Neuronal stem cell (in vitro differentiated cells): ENCODE measurements around the gene GMDS.
A peak's percentile ranks its signal among the peaks of the same experiment; 100 is the strongest.

Experiments
- DNase-seq: peaks from one replicate; pipeline ENCODE4 v3.0.0-alpha.2; 2013; ENCODE audit warnings: low spot score
- H2AFZ ChIP-seq: one replicate; pipeline ENCODE4 v1.6.1; 2013; ENCODE audit warnings: mild to moderate bottlenecking, low read length, inconsistent platforms
- H2AK5ac ChIP-seq: 2 replicates; pipeline ENCODE4 v1.6.1; 2013; ENCODE audit warnings: low read depth, mild to moderate bottlenecking, inconsistent platforms, low read length, moderate library complexity, mixed read lengths
- H2BK120ac ChIP-seq: 2 replicates; pipeline ENCODE4 v1.6.1; 2013; ENCODE audit warnings: low read depth, mild to moderate bottlenecking, inconsistent platforms, low read length, moderate library complexity, mixed read lengths
- H2BK12ac ChIP-seq: one replicate; pipeline ENCODE4 v1.6.1; 2013; ENCODE audit warnings: low read length, inconsistent platforms
- H2BK15ac ChIP-seq: 2 replicates; pipeline ENCODE4 v1.6.1; 2013; ENCODE audit warnings: mild to moderate bottlenecking, low read length, inconsistent platforms, mixed read lengths
- H2BK5ac ChIP-seq: one replicate; pipeline ENCODE4 v1.6.1; 2013; ENCODE audit warnings: inconsistent platforms, mild to moderate bottlenecking, low read length, moderate library complexity
- H3K14ac ChIP-seq: one replicate; pipeline ENCODE4 v1.6.1; 2013; ENCODE audit warnings: low read length, inconsistent platforms
- H3K18ac ChIP-seq: 2 replicates; pipeline ENCODE4 v1.6.1; 2013; ENCODE audit warnings: low read length, inconsistent platforms
- H3K23ac ChIP-seq: 2 replicates; pipeline ENCODE4 v1.6.1; 2013; ENCODE audit warnings: low read depth, mild to moderate bottlenecking, mixed read lengths, low read length, inconsistent platforms; ENCODE audit not compliant: poor library complexity
- H3K27ac ChIP-seq: replicated peaks from 3 replicates; pipeline ENCODE4 v1.5.1; 2013; ENCODE audit warnings: low read length, inconsistent platforms
- H3K27me3 ChIP-seq, 3 experiments: 2 replicates each; pipeline ENCODE4 v1.6.1; 2013; ENCODE audit warnings: low read length in 3 of 3, mild to moderate bottlenecking in 2 of 3, inconsistent platforms in 1 of 3, low read depth in 1 of 3, mixed read lengths in 1 of 3, moderate library complexity in 1 of 3; ENCODE audit not compliant: control insufficient read depth in 3 of 3, insufficient read depth in 3 of 3
- H3K36me3 ChIP-seq, 2 donors: replicated peaks in 1 of 2; 2 replicates each; pipeline ENCODE4 v1.6.1; 2013; ENCODE audit warnings: low read length in 2 of 2; ENCODE audit not compliant: control insufficient read depth in 2 of 2, insufficient read depth in 2 of 2
- H3K4ac ChIP-seq: 2 replicates; pipeline ENCODE4 v1.6.1; 2013; ENCODE audit warnings: inconsistent platforms, mild to moderate bottlenecking, low read length, moderate library complexity
- H3K4me1 ChIP-seq, 2 donors: 1 replicate in 1 of 2; 2 replicates in 1 of 2; pipeline ENCODE4 v1.6.1; 2013; ENCODE audit warnings: low read length in 2 of 2, low read depth in 1 of 2; ENCODE audit not compliant: control insufficient read depth in 2 of 2, insufficient read depth in 1 of 2
- H3K4me2 ChIP-seq: one replicate; pipeline ENCODE4 v1.6.1; 2013; ENCODE audit warnings: mild to moderate bottlenecking, low read length, inconsistent platforms; ENCODE audit not compliant: insufficient read depth, poor library complexity, severe bottlenecking
- H3K4me3 ChIP-seq, 2 donors: 2 replicates each; pipeline ENCODE4 v1.5.1; 2013; ENCODE audit warnings: low read length in 2 of 2, mild to moderate bottlenecking in 2 of 2, inconsistent platforms in 1 of 2, moderate library complexity in 1 of 2
- H3K79me1 ChIP-seq: one replicate; pipeline ENCODE4 v1.6.1; 2013; ENCODE audit warnings: low read depth, mild to moderate bottlenecking, inconsistent platforms, low read length, moderate library complexity
- H3K9ac ChIP-seq: one replicate; pipeline ENCODE4 v1.6.1; 2013; ENCODE audit warnings: mild to moderate bottlenecking, low read depth, low read length, inconsistent platforms; ENCODE audit not compliant: poor library complexity
- H3K9me3 ChIP-seq, 2 donors: replicated peaks in 1 of 2; 2 replicates each; pipeline versions ENCODE3 to v1.6.1; 2013; ENCODE audit warnings: low read length in 2 of 2, mild to moderate bottlenecking in 2 of 2, inconsistent platforms in 1 of 2, low read depth in 1 of 2, mixed read lengths in 1 of 2, moderate library complexity in 1 of 2; ENCODE audit not compliant: control insufficient read depth in 2 of 2, insufficient read depth in 1 of 2
- H4K8ac ChIP-seq: one replicate; pipeline ENCODE4 v1.6.1; 2013; ENCODE audit warnings: low read depth, mild to moderate bottlenecking, inconsistent platforms, low read length, moderate library complexity
- H4K91ac ChIP-seq: one replicate; pipeline ENCODE4 v1.6.1; 2013; ENCODE audit warnings: low read length, low read depth, mild to moderate bottlenecking, inconsistent platforms; ENCODE audit not compliant: poor library complexity
- WGBS, 2 donors: extraction: QIAGEN DNeasy Blood & Tissue Kit; methylation state at CpG; one replicate each; pipeline ENCODE4 v1.1.7; 2013; ENCODE audit warnings: missing lambda C conversion rate in 2 of 2, mixed read lengths in 1 of 2; ENCODE audit not compliant: insufficient read length in 2 of 2, insufficient replicate concordance in 1 of 2; ENCODE audit errors: extremely low coverage in 2 of 2; 5-methylcytosine and 5-hydroxymethylcytosine counted together

GMDS gene

GRCh38 chr6:1611572-1612298 lies 633.7 kb downstream of the GMDS start:
- no peak for DNase-seq
- Histone ChIP-seq H3K4me2 (peak overlapping the region; percentile 52), H3K9me3 (no peaks in the 10 kb centered on the region), H2BK12ac (no peak overlapping the region), H2BK120ac (no peak overlapping the region), H2AK5ac (no peak overlapping the region), H3K14ac (peak overlapping the region; percentile 38), H3K9ac (no peak overlapping the region), H3K4me3 (peak overlapping the region in 1 of 2 donors; percentile 64), H3K4ac (no peak overlapping the region), H2BK5ac (peak overlapping the region; percentile 13), H3K79me1 (peaks cover 5% of the 10 kb centered on the region), H3K27me3 (peaks cover 57 to 87% (median 76%) of the 10 kb centered on the region in 3 experiments), H3K18ac (peak overlapping the region; percentile 27), H3K23ac (no peak overlapping the region), H4K8ac (no peak overlapping the region), H2BK15ac (no peak overlapping the region), H3K27ac (no peak overlapping the region), H3K36me3 (no peaks in the 10 kb centered on the region), H3K4me1 (peaks cover 22 to 23% of the 10 kb centered on the region in 2 donors), H2AFZ (peak overlapping the region; percentile 70), H4K91ac (no peak overlapping the region)
- WGBS, 2 donors: no CpG with 5 or more reads among the region's 71 CpGs

GRCh38 chr6:1611322-1611571 lies 634.2 kb downstream of the GMDS start:
- Histone ChIP-seq H3K4ac (no peak overlapping the region), H3K4me2 (peak overlapping the region; percentile 96), H3K27ac (no peak overlapping the region), H2AFZ (peak overlapping the region; percentile 92), H2BK15ac (no peak overlapping the region), H3K27me3 (peaks cover 57 to 87% (median 76%) of the 10 kb centered on the region in 3 experiments), H3K14ac (no peak overlapping the region), H3K18ac (peak overlapping the region; percentile 64), H4K91ac (no peak overlapping the region), H3K9ac (no peak overlapping the region), H3K4me3 (peak overlapping the region in 1 of 2 donors; percentile 64), H3K4me1 (peaks cover 26 to 27% of the 10 kb centered on the region in 2 donors), H4K8ac (no peak overlapping the region), H3K36me3 (no peaks in the 10 kb centered on the region), H2BK120ac (no peak overlapping the region), H3K9me3 (no peaks in the 10 kb centered on the region), H2BK5ac (no peak overlapping the region), H3K79me1 (peaks cover 5% of the 10 kb centered on the region), H3K23ac (no peak overlapping the region), H2AK5ac (no peak overlapping the region), H2BK12ac (no peak overlapping the region)
- no peak for DNase-seq
- no CpG with 5 or more reads among the region's 38 CpGs for WGBS, 2 donors

- WGBS, 2 donors: no CpG with 5 or more reads among the region's 101 CpGs
- no peak overlapping the region for H2BK5ac ChIP-seq
- peak overlapping the region; percentile 37 for H2AK5ac ChIP-seq
- no peaks in the 10 kb centered on the region for H3K9me3 ChIP-seq
- H3K79me1 ChIP-seq: peaks cover 5% of the 10 kb centered on the region
- H3K27ac ChIP-seq: no peak overlapping the region
- H4K8ac ChIP-seq: no peak overlapping the region
- H2BK12ac ChIP-seq: no peak overlapping the region
- no peaks in the 10 kb centered on the region for H3K36me3 ChIP-seq
- H3K18ac ChIP-seq: peak overlapping the region; percentile 90
- H2BK15ac ChIP-seq: peak overlapping the region; percentile 26
- peak overlapping the region; percentile 70 for H3K9ac ChIP-seq
- no peak for DNase-seq
- no peak overlapping the region for H2BK120ac ChIP-seq
- H3K4ac ChIP-seq: no peak overlapping the region
- H3K4me1 ChIP-seq: peaks cover 26 to 27% of the 10 kb centered on the region in 2 donors
- H3K4me2 ChIP-seq: peak overlapping the region; percentile 96
- H3K14ac ChIP-seq: peak overlapping the region; percentile 21
- peak overlapping the region; percentile 89 for H3K23ac ChIP-seq
- H2AFZ ChIP-seq: peak overlapping the region; percentile 92
- H3K27me3 ChIP-seq: peaks cover 57 to 87% (median 76%) of the 10 kb centered on the region in 3 experiments
- H4K91ac ChIP-seq: no peak overlapping the region
- H3K4me3 ChIP-seq: peak overlapping the region; percentile 64 to 81
Observed at GRCh38 chr6:1610497-1611321, 634.7 kb downstream of the GMDS start.
